Heart right ventricle (tissue), 16 donors: ENCODE data around the gene RASL10B. TPM values are rescaled to one million over a fixed set of nuclear protein-coding genes. Genes with fewer than 3 reads are reported as not detected.
"Not testable (repeated sequence)": the region's sequence is repeated elsewhere in the genome, so short reads cannot be mapped to it uniquely, and the experiment has no call there.

ENCODE experiments used
- ATAC-seq, 8 donors: fragments of 200-7000 bp; cut with Tn5 transposase; one replicate each; pipeline ENCODE4 v1.9.1; 2020; ENCODE audit warnings: mild to moderate bottlenecking in 8 of 8, moderate library complexity in 8 of 8, moderate number of reproducible peaks in 1 of 8
- DNase-seq, 2 donors: peaks; one replicate each; pipeline ENCODE4 v3.0.0-alpha.2; 2020
- H3K27ac ChIP-seq, 10 donors: fragments of 200-600 bp; sonication (generic) in 2 of 10; one replicate each; pipeline versions ENCODE4 v1.5.0 to v1.8.0; 2020 to 2022; ENCODE audit warnings: mild to moderate bottlenecking in 3 of 10
- H3K27me3 ChIP-seq, 7 donors: fragments of 200-600 bp; one replicate each; pipeline ENCODE4 v1.8.0; 2021 to 2022; ENCODE audit warnings: mild to moderate bottlenecking in 2 of 7
- H3K36me3 ChIP-seq, 9 donors: fragments of 200-600 bp; sonication (generic) in 1 of 9; one replicate each; pipeline versions ENCODE4 v1.5.0 to v1.8.0; 2020 to 2022; ENCODE audit warnings: mild to moderate bottlenecking in 2 of 9
- H3K4me1 ChIP-seq, 9 donors: fragments of 200-600 bp; sonication (generic) in 1 of 9; one replicate each; pipeline versions ENCODE4 v1.5.0 to v1.8.0; 2020 to 2022; ENCODE audit warnings: mild to moderate bottlenecking in 4 of 9
- H3K4me3 ChIP-seq, 10 donors: fragments of 200-600 bp; sonication (generic) in 2 of 10; one replicate each; pipeline versions ENCODE4 v1.5.0 to v1.8.0; 2020 to 2022; ENCODE audit warnings: mild to moderate bottlenecking in 7 of 10, moderate library complexity in 2 of 10
- H3K9me3 ChIP-seq, 11 donors: fragments of 200-600 bp in 10 of 11; sonication (generic) in 2 of 11; one replicate each; pipeline versions ENCODE4 v1.5.0 to v1.8.0; 2013 to 2022; ENCODE audit warnings: mild to moderate bottlenecking in 2 of 11, control low read depth in 1 of 11, moderate library complexity in 1 of 11
- CTCF ChIP-seq, 9 donors: fragments of 200-600 bp; sonication (generic) in 2 of 9; IDR thresholded peaks; one replicate each; pipeline versions ENCODE4 v1.5.0 to v1.8.0; 2021 to 2022; ENCODE audit warnings: antibody characterized with exemption in 9 of 9, mild to moderate bottlenecking in 5 of 9, moderate library complexity in 1 of 9
- WGBS, 2 donors: extraction: QIAGEN DNeasy Blood & Tissue Kit; methylation state at CpG; one replicate each; pipeline ENCODE4 v1.1.7; 2013; ENCODE audit warnings: inconsistent platforms in 1 of 2; 5-methylcytosine and 5-hydroxymethylcytosine counted together
- intact Hi-C, 10 donors: fragments of 100-400 bp; cut with DNase I; formaldehyde crosslinking; loops; one replicate each; pipeline versions ENCODE4 v1.11.1 to v1.14.2; 2022
- polyA plus RNA-seq, 2 donors: library from polyadenylated mRNA; stranded (reverse); fragments of 200-250 nt; gene quantifications; one replicate each; pipeline ENCODE4 v1.2.3, GENCODE V29; 2013
- total RNA-seq, 10 donors: library from RNA; stranded (reverse); fragmentation: NEBNext Ultra II Directional in 3 of 10; extraction: Animal tissue kit (Norgen Biotek cat#: 25700) in 3 of 10; gene quantifications; one replicate each; pipeline versions ENCODE4 v1.2.1 to v1.2.4, GENCODE V29; 2021 to 2023
- donor health status: Arrhythmogenic right ventricular cardiomyopathy.
- donor health status: ischemic (EF 13 %, LVEDD 7.1; RV severe dilation, severe dysfunction).
- donor health status: healthy with polysubstance abuse.
- donor health status: DM: no; HTN: yes; CAD: no.
- donor health status: DM: no; HTN: no; CAD: no.
- donor health status: ischemic (EF 25% LVEDD 6.9; RV normal size, moderate dysfunction).
- donor health status: ischemic (EF 25% LVEDD 5.7; RV mildly dilated, moderate dysfunction).
- donor health status: healthy.
- donor health status: DM: yes; HTN: yes; CAD: no.
- donor health status: Ischemic cardiomyopathy.
- donor health status: ischemic (EF 35%, LVEDD 5.7; RV mildly dilated, moderate dysfunction).
- donor health status: nonischemic (EF 11% LVEDD 7.7; RV severe dilation, severe dysfunction).
- donor health status: DM: yes; HTN: yes; CAD: no.
- donor health status: PGD.
- donor health status: ischemic (EF 29% LVEDD 5.4; RV normal size, mild dysfunction).
- donor health status: nonischemic (EF 23%, LVEDD 6.1; RV moderate dilation, normal function).

Gene RASL10B
- total and polyA plus RNA-seq, 12 donors, result 3.9 to 26.2 (median 10.9) TPM

- intact Hi-C loops, result no loop called here
- Histone ChIP-seq H3K9me3 (no peaks in the 10 kb centered on the region), H3K4me3 (no peak overlapping the region), H3K27ac (no peak overlapping the region), H3K36me3 (peaks cover 0 to 79% (median 3%) of the 10 kb centered on the region in 9 donors), H3K27me3 (no peaks in the 10 kb centered on the region), H3K4me1 (peaks cover 0 to 22% (median 4%) of the 10 kb centered on the region in 9 donors)
- no peak for DNase-seq
- TF ChIP-seq CTCF (IDR thresholded peaks at IDR 0.05), result no peak
- no peak for ATAC-seq
- 97 to 99% methylated on average over 2 of the region's 2 CpGs for whole genome bisulfite sequencing, 2 donors
Observed at GRCh38 chr17:35698800-35699199, 32.6 kb upstream of the RASL10B start.

GRCh38 chr17:35700150-35700549 lies 31.3 kb upstream of the RASL10B start:
- H3K9me3 ChIP-seq, result no peaks in the 10 kb centered on the region
- no peak overlapping the region for H3K27ac ChIP-seq
- DNase-seq, result no peak
- peaks cover 0 to 19% (median 4%) of the 10 kb centered on the region in 9 donors for H3K4me1 ChIP-seq
- H3K27me3 ChIP-seq, result no peaks in the 10 kb centered on the region
- intact Hi-C loops, result no loop called here
- 82 to 92% methylated on average over 6 of the region's 6 CpGs for WGBS, 2 donors
- no peak for TF ChIP-seq CTCF (IDR thresholded peaks at IDR 0.05)
- H3K4me3 ChIP-seq, result no peak overlapping the region
- ATAC-seq, result peak in 1 of 8 donors; percentile 26
- H3K36me3 ChIP-seq, result peaks cover 0 to 65% (median 0%) of the 10 kb centered on the region in 9 donors

GRCh38 chr17:35701491-35701890 lies 29.9 kb upstream of the RASL10B start:
- ATAC-seq (no peak), DNase-seq (no peak)
- H3K4me1 ChIP-seq, result peaks cover 0 to 9% (median 0%) of the 10 kb centered on the region in 9 donors
- TF ChIP-seq CTCF (IDR thresholded peaks at IDR 0.05), result no peak
- intact Hi-C loops, result no loop called here
- H3K9me3 ChIP-seq, result no peaks in the 10 kb centered on the region
- no peaks in the 10 kb centered on the region for H3K27me3 ChIP-seq
- H3K36me3 ChIP-seq, result peaks cover 0 to 58% (median 0%) of the 10 kb centered on the region in 9 donors
- H3K27ac ChIP-seq, result no peak overlapping the region
- no peak overlapping the region for H3K4me3 ChIP-seq
- WGBS, 2 donors, result 90 to 94% methylated on average over 5 of the region's 5 CpGs

GRCh38 chr17:35703308-35703707 lies 28.1 kb upstream of the RASL10B start:
- H3K27me3 ChIP-seq, intact Hi-C loops, H3K9me3 ChIP-seq, H3K4me3 ChIP-seq, DNase-seq, ATAC-seq, H3K27ac ChIP-seq: not testable (repeated sequence)
- peaks cover 0 to 16% (median 5%) of the 10 kb centered on the region in 9 donors for H3K4me1 ChIP-seq
- 94 to 98% methylated on average over 2 of the region's 2 CpGs for WGBS, 2 donors
- H3K36me3 ChIP-seq, result peaks cover 0 to 48% (median 0%) of the 10 kb centered on the region in 9 donors

- peaks cover 0 to 45% (median 4%) of the 10 kb centered on the region in 9 donors for H3K36me3 ChIP-seq
- intact Hi-C loops, result no loop called here
- 95% methylated on average over 1 of the region's 1 CpG for whole genome bisulfite sequencing, 2 donors
- H3K27ac ChIP-seq, result no peak overlapping the region
- H3K4me1 ChIP-seq, result peaks cover 0 to 30% (median 16%) of the 10 kb centered on the region in 9 donors
- H3K9me3 ChIP-seq, result no peaks in the 10 kb centered on the region
- no peak for TF ChIP-seq CTCF (IDR thresholded peaks at IDR 0.05)
- H3K27me3 ChIP-seq, result no peaks in the 10 kb centered on the region
- no peak for ATAC-seq
- H3K4me3 ChIP-seq, result no peak overlapping the region
- DNase-seq, result no peak
Observed at GRCh38 chr17:35705230-35705629, 26.2 kb upstream of the RASL10B start.
